Parathyroid adenoma (tissue), 2 donors: Measurements from ENCODE around the gene B9D1.
A peak's percentile ranks its signal among the peaks of the same experiment; 100 is the strongest.

Source experiments
- H2AFZ ChIP-seq: fragments of 300-600 bp; sonication (generic); one replicate; pipeline ENCODE4 v1.7.0; 2017; ENCODE audit warnings: antibody characterized with exemption, mild to moderate bottlenecking
- H3K27ac ChIP-seq: fragments of 300-600 bp; sonication (generic); one replicate; pipeline ENCODE4 v1.7.0; 2017
- H3K27me3 ChIP-seq: fragments of 300-600 bp; sonication (generic); one replicate; pipeline ENCODE4 v1.7.0; 2017; ENCODE audit warnings: low read length; ENCODE audit not compliant: control insufficient read depth, insufficient read depth
- H3K36me3 ChIP-seq: fragments of 300-600 bp; sonication (generic); one replicate; pipeline ENCODE4 v1.7.0; 2017; ENCODE audit warnings: low read length; ENCODE audit not compliant: control insufficient read depth, insufficient read depth
- H3K4me1 ChIP-seq: fragments of 300-600 bp; sonication (generic); one replicate; pipeline ENCODE4 v1.7.0; 2017; ENCODE audit warnings: control low read depth
- H3K4me2 ChIP-seq: fragments of 300-600 bp; sonication (generic); one replicate; pipeline ENCODE4 v1.7.0; 2017; ENCODE audit warnings: low read length
- H3K4me3 ChIP-seq: fragments of 300-600 bp; sonication (generic); one replicate; pipeline ENCODE4 v1.7.0; 2017; ENCODE audit warnings: low read depth, low read length
- H3K79me2 ChIP-seq: fragments of 300-600 bp; sonication (generic); one replicate; pipeline ENCODE4 v1.7.0; 2017; ENCODE audit warnings: control low read depth
- H3K9ac ChIP-seq: fragments of 300-600 bp; sonication (generic); one replicate; pipeline ENCODE4 v1.7.0; 2017; ENCODE audit warnings: mild to moderate bottlenecking
- H3K9me3 ChIP-seq: fragments of 300-600 bp; sonication (generic); one replicate; pipeline ENCODE4 v1.7.0; 2017; ENCODE audit warnings: low read length; ENCODE audit not compliant: control insufficient read depth
- TF ChIP-seq, protein P1 (sequence below): fragments of 300-600 bp; sonication (generic); IDR thresholded peaks from one replicate; pipeline ENCODE4 v1.7.0; 2017; ENCODE audit warnings: antibody characterized with exemption, mild to moderate bottlenecking
- donor health status: primary hyperparathyroidism.

B9D1 gene, protein sequence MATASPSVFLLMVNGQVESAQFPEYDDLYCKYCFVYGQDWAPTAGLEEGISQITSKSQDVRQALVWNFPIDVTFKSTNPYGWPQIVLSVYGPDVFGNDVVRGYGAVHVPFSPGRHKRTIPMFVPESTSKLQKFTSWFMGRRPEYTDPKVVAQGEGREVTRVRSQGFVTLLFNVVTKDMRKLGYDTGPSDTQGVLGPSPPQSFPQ

DNA sequence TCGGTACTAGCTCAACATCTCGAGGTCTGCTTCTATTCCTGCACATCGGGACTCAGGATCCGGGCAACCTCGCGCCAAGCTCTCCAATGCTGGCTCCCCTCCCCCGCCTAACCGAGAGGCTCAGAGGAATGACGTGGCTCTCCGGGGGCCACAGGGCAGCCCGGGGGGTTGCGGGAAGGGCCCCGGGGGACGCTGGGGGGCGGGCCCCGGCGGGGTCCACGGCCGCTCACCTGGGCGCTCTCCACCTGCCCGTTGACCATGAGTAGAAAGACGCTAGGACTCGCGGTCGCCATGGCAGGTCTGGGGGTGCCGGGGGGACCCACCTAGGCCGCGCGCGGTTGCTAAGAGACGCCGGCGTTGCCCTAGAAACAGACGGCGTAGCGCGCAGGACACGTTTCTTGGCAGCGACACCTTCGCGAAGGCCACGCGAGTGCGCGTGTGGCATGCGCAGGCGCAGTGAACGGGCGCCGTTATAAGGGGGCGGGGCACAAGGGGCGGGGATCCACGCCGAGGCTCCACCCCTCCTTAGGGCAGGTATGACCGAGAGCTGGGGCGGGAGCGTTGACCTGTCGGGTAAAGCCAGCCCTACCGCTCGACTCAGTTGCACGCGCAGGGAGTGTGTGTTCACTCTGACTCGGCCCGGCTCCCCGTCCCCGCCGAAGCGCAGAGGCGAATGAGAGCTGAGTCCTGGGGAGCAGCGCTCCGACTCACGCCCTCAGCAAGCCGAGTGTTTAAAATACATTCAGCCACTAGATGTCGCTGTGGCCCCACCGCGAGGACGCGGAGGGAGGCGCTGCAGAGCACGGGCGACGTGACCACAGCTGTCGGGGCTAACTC is at the start of gene B9D1:
B9D1 (minus strand) TSS at position 447 of the 837 bp plus-strand sequence; CDS start at position 293, 154 bp downstream.
- Histone ChIP-seq H3K9ac (peak within 1 kb of the TSS; percentile 83), H3K4me3 (peak within 1 kb of the TSS; percentile 86), H2AFZ (peak within 1 kb of the TSS; percentile 96), H3K9me3 (no peaks in the 10 kb centered on the region), H3K79me2 (peaks cover 5% of the 10 kb centered on the region), H3K27ac (peak within 1 kb of the TSS; percentile 88), H3K36me3 (no peaks in the 10 kb centered on the region), H3K4me1 (peaks cover 25% of the 10 kb centered on the region), H3K27me3 (no peaks in the 10 kb centered on the region), H3K4me2 (peak within 1 kb of the TSS; percentile 88)
- TF ChIP-seq, protein P1, sequence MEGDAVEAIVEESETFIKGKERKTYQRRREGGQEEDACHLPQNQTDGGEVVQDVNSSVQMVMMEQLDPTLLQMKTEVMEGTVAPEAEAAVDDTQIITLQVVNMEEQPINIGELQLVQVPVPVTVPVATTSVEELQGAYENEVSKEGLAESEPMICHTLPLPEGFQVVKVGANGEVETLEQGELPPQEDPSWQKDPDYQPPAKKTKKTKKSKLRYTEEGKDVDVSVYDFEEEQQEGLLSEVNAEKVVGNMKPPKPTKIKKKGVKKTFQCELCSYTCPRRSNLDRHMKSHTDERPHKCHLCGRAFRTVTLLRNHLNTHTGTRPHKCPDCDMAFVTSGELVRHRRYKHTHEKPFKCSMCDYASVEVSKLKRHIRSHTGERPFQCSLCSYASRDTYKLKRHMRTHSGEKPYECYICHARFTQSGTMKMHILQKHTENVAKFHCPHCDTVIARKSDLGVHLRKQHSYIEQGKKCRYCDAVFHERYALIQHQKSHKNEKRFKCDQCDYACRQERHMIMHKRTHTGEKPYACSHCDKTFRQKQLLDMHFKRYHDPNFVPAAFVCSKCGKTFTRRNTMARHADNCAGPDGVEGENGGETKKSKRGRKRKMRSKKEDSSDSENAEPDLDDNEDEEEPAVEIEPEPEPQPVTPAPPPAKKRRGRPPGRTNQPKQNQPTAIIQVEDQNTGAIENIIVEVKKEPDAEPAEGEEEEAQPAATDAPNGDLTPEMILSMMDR = peak; percentile 99

DNA sequence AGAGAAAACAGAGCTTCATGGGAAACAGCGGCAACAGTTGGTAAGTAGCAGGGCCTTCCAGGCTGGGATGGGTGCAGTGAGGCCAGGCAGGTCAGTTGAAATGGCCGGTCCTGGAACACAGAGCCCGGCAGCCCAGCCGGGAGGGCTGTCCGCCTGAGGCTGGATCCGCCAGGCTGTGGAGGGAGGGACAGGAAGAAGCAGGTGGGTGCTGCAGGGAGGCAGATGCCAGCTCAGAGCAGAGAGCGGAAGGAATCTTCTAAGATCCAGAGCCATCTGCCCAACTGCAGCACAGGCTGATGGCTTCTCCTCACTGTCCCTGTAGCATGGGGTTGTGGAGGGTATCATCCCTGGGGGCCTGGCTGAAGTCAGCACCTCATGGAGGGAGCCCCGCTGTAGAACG is 49.1 kb upstream of the B9D1 start:
- H2AFZ ChIP-seq = no peak overlapping the region
- TF ChIP-seq, protein P1 = no peak
- H3K4me1 ChIP-seq = peaks cover 4% of the 10 kb centered on the region
- no peak overlapping the region for H3K4me2 ChIP-seq
- H3K9me3 ChIP-seq = no peaks in the 10 kb centered on the region
- H3K4me3 ChIP-seq = no peak overlapping the region
- H3K9ac ChIP-seq = no peak overlapping the region
- no peak overlapping the region for H3K27ac ChIP-seq
- no peaks in the 10 kb centered on the region for H3K79me2 ChIP-seq
- H3K36me3 ChIP-seq = no peaks in the 10 kb centered on the region
- no peaks in the 10 kb centered on the region for H3K27me3 ChIP-seq

DNA sequence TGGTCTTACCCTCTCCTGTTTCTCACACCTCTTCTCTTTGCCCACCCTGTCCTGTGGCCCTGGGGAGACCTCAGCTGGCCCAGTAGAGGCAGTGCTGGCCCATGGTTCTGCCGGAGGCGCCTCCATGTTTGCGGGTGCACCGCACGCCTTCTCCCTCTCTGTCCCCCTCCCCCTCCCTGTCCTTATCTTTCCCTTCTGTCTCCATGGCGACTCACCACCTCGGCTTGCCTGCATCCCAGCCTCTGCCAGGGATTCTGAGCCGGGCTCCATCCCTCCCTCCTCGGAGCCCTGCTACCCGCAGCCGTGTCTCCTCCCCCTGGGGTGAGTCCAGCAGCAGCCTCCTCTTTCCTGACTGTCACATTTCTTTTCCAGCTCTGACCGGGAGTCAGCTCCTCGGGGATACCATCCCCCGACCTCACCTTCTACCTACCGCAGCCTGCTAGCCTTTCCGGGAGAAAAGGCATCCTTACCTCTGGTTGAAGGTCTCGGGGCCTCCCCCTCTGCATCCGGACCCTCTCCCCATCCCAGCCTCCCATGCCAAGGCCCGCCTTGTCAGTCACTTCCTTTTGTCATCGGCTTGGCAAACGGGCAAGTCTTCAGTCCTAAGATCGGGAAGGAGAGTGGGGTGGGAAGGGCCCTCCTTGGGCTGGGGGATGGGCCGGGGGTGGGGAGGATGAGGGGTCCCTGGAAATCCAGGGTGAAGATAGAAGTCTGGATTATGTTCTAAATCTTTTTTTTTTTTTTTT is 48.5 kb upstream of the B9D1 start, which contains the start of gene RNF112:
RNF112 (plus strand) TSS at position 358 of the 746 bp plus-strand sequence; CDS start at position 535, 177 bp downstream.
- Histone ChIP-seq H3K4me3 (no peak within 1 kb of the TSS), H3K9me3 (no peaks in the 10 kb centered on the region), H3K79me2 (no peaks in the 10 kb centered on the region), H3K36me3 (no peaks in the 10 kb centered on the region), H2AFZ (peak within 1 kb of the TSS; percentile 71), H3K9ac (no peak within 1 kb of the TSS), H3K4me2 (no peak within 1 kb of the TSS), H3K4me1 (peaks cover 4% of the 10 kb centered on the region), H3K27ac (no peak within 1 kb of the TSS), H3K27me3 (no peaks in the 10 kb centered on the region)
- TF ChIP-seq, protein P1 = peak; percentile 16

DNA sequence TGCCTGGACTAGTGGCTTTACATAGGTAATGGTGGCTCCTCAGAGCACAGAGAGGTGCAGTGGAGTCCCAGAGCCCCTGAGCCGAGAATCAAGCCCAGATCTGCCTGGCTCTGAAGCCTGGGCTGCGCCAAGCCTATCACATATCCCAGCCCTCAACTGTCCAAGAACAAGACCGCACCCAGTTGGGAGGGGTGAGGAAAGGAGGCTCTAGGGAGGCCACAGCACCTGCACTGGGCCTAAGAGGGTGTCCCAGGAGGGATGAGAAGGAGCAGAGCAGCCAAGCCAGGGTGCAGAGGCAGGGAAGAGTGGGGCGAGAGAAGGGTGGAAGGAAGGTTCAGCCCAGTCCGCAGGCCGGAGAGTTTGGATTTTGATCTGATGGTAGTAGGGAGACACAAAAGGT is 47.6 kb upstream of the B9D1 start:
- H2AFZ ChIP-seq = no peak overlapping the region
- H3K4me1 ChIP-seq = peaks cover 4% of the 10 kb centered on the region
- H3K9ac ChIP-seq = no peak overlapping the region
- H3K4me2 ChIP-seq = no peak overlapping the region
- no peaks in the 10 kb centered on the region for H3K36me3 ChIP-seq
- H3K27ac ChIP-seq = no peak overlapping the region
- H3K4me3 ChIP-seq = no peak overlapping the region
- H3K9me3 ChIP-seq = no peaks in the 10 kb centered on the region
- TF ChIP-seq, protein P1 = no peak
- no peaks in the 10 kb centered on the region for H3K79me2 ChIP-seq
- H3K27me3 ChIP-seq = no peaks in the 10 kb centered on the region
